GM19324 (cell line): ENCODE measurements around the gene SBF2.
"Not testable (repeated sequence)": the region's sequence is repeated elsewhere in the genome, so short reads cannot be mapped to it uniquely, and the experiment has no call there.

ENCODE experiments used
- ATAC-seq: cut with Tn5 transposase; IDR thresholded peaks from one replicate; pipeline ENCODE4 v1.9.1; 2021; ENCODE audit warnings: mild to moderate bottlenecking, moderate library complexity; ENCODE audit not compliant: unreplicated experiment, low FRiP score

The SBF2 gene

GRCh38 chr11:9973921-9974320 lies 320.1 kb downstream of the SBF2 start:
- ATAC-seq: no peak

GRCh38 chr11:9972989-9973388 lies 321.0 kb downstream of the SBF2 start:
- ATAC-seq: no peak

GRCh38 chr11:9971894-9972293 lies 322.1 kb downstream of the SBF2 start:
- ATAC-seq: no peak

GRCh38 chr11:9969068-9969467 lies 325.0 kb downstream of the SBF2 start:
- ATAC-seq: no peak

GRCh38 chr11:9962722-9963121 lies 331.3 kb downstream of the SBF2 start:
- peak; percentile 65 for ATAC-seq

- ATAC-seq: no peak
Measured at GRCh38 chr11:9957072-9957471, 336.9 kb downstream of the SBF2 start.

GRCh38 chr11:9956483-9956882 lies 337.5 kb downstream of the SBF2 start:
- ATAC-seq: no peak

GRCh38 chr11:9955391-9955790 lies 338.6 kb downstream of the SBF2 start:
- no peak for ATAC-seq

GRCh38 chr11:9953994-9954626 lies 339.9 kb downstream of the SBF2 start:
- ATAC-seq: no peak

GRCh38 chr11:9952511-9953196 lies 341.4 kb downstream of the SBF2 start:
- ATAC-seq: no peak

- no peak for ATAC-seq
Measured at GRCh38 chr11:9951807-9952206, 342.2 kb downstream of the SBF2 start.

GRCh38 chr11:9950462-9950861 lies 343.6 kb downstream of the SBF2 start:
- ATAC-seq: no peak

GRCh38 chr11:9947231-9947864 lies 346.7 kb downstream of the SBF2 start:
- no peak for ATAC-seq

- not testable (repeated sequence) for ATAC-seq
Measured at GRCh38 chr11:9945680-9946079, 348.3 kb downstream of the SBF2 start.

- ATAC-seq: no peak
Measured at GRCh38 chr11:9943386-9944110, 350.5 kb downstream of the SBF2 start.

GRCh38 chr11:9941991-9942390 lies 352.0 kb downstream of the SBF2 start:
- no peak for ATAC-seq

- ATAC-seq: not testable (repeated sequence)
Measured at GRCh38 chr11:9939150-9939549, 354.9 kb downstream of the SBF2 start.

GRCh38 chr11:9936754-9937153 lies 357.3 kb downstream of the SBF2 start:
- no peak for ATAC-seq

GRCh38 chr11:9932843-9933242 lies 361.2 kb downstream of the SBF2 start:
- ATAC-seq: not testable (repeated sequence)

GRCh38 chr11:9930562-9931331 lies 363.3 kb downstream of the SBF2 start:
- not testable (repeated sequence) for ATAC-seq
